ENCODE results near the gene RNF169.

GRCh38 chr11:74849525-74850391 is 101.1 kb downstream of the RNF169 start:
- TF ChIP-seq POLR2AphosphoS5 (IDR thresholded peaks at IDR 0.05; ENCODE audit: borderline replicate concordance, low read depth, low read length) (no peak), EZH2 (IDR thresholded peaks at IDR 0.05) (no peak)

Data from SK-N-MC (cell line).